ENCODE measurements around the gene ARRDC2. TPM values are rescaled to one million over a fixed set of nuclear protein-coding genes. Genes with fewer than 3 reads are reported as not detected.
A peak's percentile ranks its signal among the peaks of the same experiment; 100 is the strongest.

The ARRDC2 gene
- total and polyA plus RNA-seq, 2 experiments from 2014 or later: 3.9 to 5.5 TPM

DNA sequence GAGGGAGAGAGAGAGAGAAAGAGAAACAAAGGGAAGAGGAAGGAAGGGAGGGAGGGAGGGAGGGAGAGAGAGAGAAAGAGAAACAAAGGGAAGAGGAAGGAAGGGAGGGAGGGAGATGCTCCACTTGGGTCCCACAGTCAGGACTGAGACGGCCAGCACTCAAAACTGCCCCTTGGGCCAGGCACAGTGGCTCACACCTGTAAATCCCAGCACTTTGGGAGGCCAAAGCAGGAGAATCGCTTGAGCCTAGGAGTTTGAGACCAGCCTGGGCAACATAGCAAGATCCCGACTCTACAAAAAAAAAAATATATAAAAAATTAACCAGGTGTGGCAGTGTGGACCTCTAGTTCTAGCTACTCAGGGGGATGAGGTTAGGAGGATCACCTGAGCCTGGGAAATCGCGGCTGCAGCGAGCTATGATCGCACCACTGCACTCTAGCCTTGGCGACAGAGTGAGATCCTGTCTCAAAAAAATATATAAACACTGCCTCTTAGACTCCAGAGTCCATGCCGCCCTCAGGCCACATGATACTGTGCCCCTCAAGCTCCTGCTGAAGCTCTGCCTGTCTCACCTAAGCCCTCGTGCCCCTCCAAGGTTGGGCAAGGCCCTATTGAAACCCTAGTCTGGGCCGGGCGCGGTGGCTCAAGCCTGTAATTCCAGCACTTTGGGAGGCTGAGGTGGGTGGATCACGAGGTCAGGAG is 8.4 kb downstream of the ARRDC2 start:
- H3K9me3 ChIP-seq (ENCODE audit: low read depth): no peaks in the 10 kb centered on the region
- H3K79me2 ChIP-seq: no peaks in the 10 kb centered on the region
- 93% methylated on average over 14 of the region's 14 CpGs for WGBS (ENCODE audit: low lambda C conversion rate, missing lambda C conversion rate)
- no peak overlapping the region for H3K4me3 ChIP-seq
- no peaks in the 10 kb centered on the region for H3K4me1 ChIP-seq (ENCODE audit: insufficient read depth)
- no peaks in the 10 kb centered on the region for H3K9me2 ChIP-seq (replicated peaks; ENCODE audit: insufficient read depth)
- no peak overlapping the region for H3K27ac ChIP-seq
- no peak overlapping the region for H3K4me2 ChIP-seq
- no peak for TF ChIP-seq CTCF (IDR thresholded peaks at IDR 0.05; ENCODE audit: poor library complexity)
- TF ChIP-seq EZH2phosphoT487 (IDR thresholded peaks at IDR 0.05; ENCODE audit: low read depth, severe bottlenecking, unreplicated experiment): no peak
- TF ChIP-seq EZH2 (IDR thresholded peaks at IDR 0.05; ENCODE audit: borderline replicate concordance): no peak
- DNase-seq (ENCODE audit: low spot score): no peak
- no peak overlapping the region for H2AFZ ChIP-seq
- H3K36me3 ChIP-seq (replicated peaks; ENCODE audit: insufficient read depth, low read depth): no peaks in the 10 kb centered on the region
- no peaks in the 10 kb centered on the region for H4K20me1 ChIP-seq (ENCODE audit: insufficient read depth, poor library complexity, severe bottlenecking)
- H3K27me3 ChIP-seq: no peaks in the 10 kb centered on the region

- Histone ChIP-seq H3K4me1 (ENCODE audit: insufficient read depth) (no peaks in the 10 kb centered on the region), H2AFZ (no peak overlapping the region)
Measured at GRCh38 chr19:18017275-18018083, 9.5 kb downstream of the ARRDC2 start.

DNA sequence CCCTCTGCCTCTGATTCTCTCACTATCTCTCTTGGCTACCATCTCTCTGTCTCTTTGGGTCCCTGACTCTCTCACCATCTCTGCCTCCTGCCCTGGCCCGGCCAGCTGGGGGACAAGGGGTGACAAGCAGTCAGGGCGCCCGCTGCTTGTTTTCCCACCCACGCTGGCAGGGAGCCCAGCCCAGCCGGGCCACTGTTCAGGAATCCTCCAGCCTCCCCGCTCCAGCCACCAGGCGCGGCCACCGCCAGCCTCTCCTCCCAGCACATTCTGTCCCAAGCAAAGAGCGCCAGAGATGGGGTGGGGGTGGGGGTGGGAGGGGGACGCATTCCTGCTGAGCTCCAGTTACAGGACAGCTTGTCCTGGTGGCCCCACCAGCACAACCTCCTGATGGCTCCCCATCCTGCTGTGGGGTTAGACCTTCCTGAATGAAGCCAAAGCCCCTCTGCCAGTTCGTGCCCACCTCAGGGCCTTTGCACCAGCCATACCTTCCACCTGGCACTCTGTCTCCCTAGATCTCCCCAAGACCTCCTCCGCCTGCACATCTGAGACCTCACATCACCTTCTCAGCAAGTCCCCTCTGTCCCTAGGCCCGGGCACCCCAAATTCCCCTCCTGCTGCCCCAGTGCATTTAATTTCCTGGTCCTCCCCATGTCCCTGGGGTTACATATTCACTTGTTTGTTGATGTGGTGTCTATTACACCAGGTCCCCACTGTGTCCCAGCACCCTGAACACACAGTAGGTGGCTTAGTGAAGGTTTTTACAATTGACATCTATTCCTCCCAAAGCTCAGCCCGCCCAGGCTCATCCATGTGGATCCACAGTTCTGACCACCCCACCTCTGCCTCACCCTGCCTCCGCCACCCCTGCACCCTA is 12.5 kb downstream of the ARRDC2 start:
- 78% methylated on average over 15 of the region's 16 CpGs for WGBS (ENCODE audit: low lambda C conversion rate, missing lambda C conversion rate)
- no peak overlapping the region for H3K4me3 ChIP-seq
- no peak overlapping the region for H3K4me2 ChIP-seq
- H2AFZ ChIP-seq: no peak overlapping the region
- no peak for TF ChIP-seq EZH2phosphoT487 (IDR thresholded peaks at IDR 0.05; ENCODE audit: low read depth, severe bottlenecking, unreplicated experiment)
- no peak for TF ChIP-seq CTCF (IDR thresholded peaks at IDR 0.05; ENCODE audit: poor library complexity)
- TF ChIP-seq EZH2 (IDR thresholded peaks at IDR 0.05; ENCODE audit: borderline replicate concordance): no peak
- no peaks in the 10 kb centered on the region for H3K79me2 ChIP-seq
- peak; percentile 49 for DNase-seq (ENCODE audit: low spot score)
- H3K36me3 ChIP-seq (replicated peaks; ENCODE audit: insufficient read depth, low read depth): no peaks in the 10 kb centered on the region
- H4K20me1 ChIP-seq (ENCODE audit: insufficient read depth, poor library complexity, severe bottlenecking): no peaks in the 10 kb centered on the region
- H3K4me1 ChIP-seq (ENCODE audit: insufficient read depth): no peaks in the 10 kb centered on the region
- H3K27ac ChIP-seq: no peak overlapping the region
- no peaks in the 10 kb centered on the region for H3K9me2 ChIP-seq (replicated peaks; ENCODE audit: insufficient read depth)
- H3K27me3 ChIP-seq: no peaks in the 10 kb centered on the region
- no peaks in the 10 kb centered on the region for H3K9me3 ChIP-seq (ENCODE audit: low read depth)

More at GRCh38 chr19:18017275-18018083, 9.5 kb downstream of the ARRDC2 start:
- WGBS (ENCODE audit: low lambda C conversion rate, missing lambda C conversion rate): 84% methylated on average over 15 of the region's 15 CpGs
- no peaks in the 10 kb centered on the region for H3K27me3 ChIP-seq
- H4K20me1 ChIP-seq (ENCODE audit: insufficient read depth, poor library complexity, severe bottlenecking): no peaks in the 10 kb centered on the region
- H3K27ac ChIP-seq: no peak overlapping the region
- no peak for DNase-seq (ENCODE audit: low spot score)
- H3K4me2 ChIP-seq: no peak overlapping the region
- no peaks in the 10 kb centered on the region for H3K9me3 ChIP-seq (ENCODE audit: low read depth)
- H3K4me3 ChIP-seq: no peak overlapping the region
- no peaks in the 10 kb centered on the region for H3K9me2 ChIP-seq (replicated peaks; ENCODE audit: insufficient read depth)
- TF ChIP-seq CTCF (IDR thresholded peaks at IDR 0.05; ENCODE audit: poor library complexity): no peak
- no peak for TF ChIP-seq EZH2 (IDR thresholded peaks at IDR 0.05; ENCODE audit: borderline replicate concordance)
- no peak for TF ChIP-seq EZH2phosphoT487 (IDR thresholded peaks at IDR 0.05; ENCODE audit: low read depth, severe bottlenecking, unreplicated experiment)
- H3K79me2 ChIP-seq: no peaks in the 10 kb centered on the region
- H3K36me3 ChIP-seq (replicated peaks; ENCODE audit: insufficient read depth, low read depth): no peaks in the 10 kb centered on the region
